AG10803 (cell line): ENCODE data around the gene WDR83.
A peak's percentile ranks its signal among the peaks of the same experiment; 100 is the strongest.

Experiments
- DNase-seq: peaks from one replicate; pipeline ENCODE4 v3.0.0; 2010; ENCODE audit warnings: low read depth
- H3K4me3 ChIP-seq: 2 replicates; pipeline ENCODE4 v1.5.1; 2011; ENCODE audit warnings: mild to moderate bottlenecking, low read length, control low read depth
- TF ChIP-seq, protein P1 (sequence below): conservative IDR thresholded peaks from 2 replicates; pipeline ENCODE4 v1.5.1; 2011; ENCODE audit warnings: mild to moderate bottlenecking, low read length, control low read depth, inconsistent platforms

WDR83 gene

DNA sequence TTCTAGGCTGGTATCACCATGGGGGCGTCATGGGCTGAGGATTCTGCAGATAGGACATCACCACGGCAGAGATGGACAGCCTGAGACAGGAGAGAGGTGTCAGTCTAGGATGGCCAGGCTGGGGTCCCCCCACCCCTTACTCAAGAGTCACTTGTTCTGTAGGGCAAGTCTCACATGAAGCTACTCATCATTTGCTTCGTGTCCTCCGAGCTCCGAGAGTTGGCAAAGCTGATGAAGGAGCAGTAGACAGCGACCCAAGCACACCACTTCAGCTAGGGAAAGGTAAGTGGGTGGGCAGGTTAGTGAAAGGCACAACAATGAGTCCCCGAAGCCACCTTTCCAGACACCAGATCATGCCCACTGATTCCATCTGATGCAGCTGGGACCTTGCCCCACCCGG, 1.7 kb downstream of the WDR83 start:
- H3K4me3 ChIP-seq = peak overlapping the region; percentile 95

DNA sequence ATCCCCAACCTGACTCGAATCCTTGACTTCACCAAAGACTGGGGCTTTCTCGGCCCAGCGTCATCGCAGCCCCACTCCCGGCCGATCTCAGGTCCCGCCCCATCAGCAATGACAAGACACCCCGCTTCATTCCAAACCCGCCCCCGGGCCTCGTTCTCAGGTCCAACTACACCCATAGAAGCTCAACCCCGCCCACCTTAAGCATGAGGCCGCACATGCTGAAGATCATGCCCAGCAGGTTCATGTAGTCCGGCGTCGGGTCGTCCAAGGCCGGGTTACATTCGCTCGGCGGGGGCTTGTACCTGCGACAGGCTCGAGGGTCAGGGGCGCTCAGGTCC, 2.3 kb downstream of the WDR83 start:
- TF ChIP-seq, protein P1, sequence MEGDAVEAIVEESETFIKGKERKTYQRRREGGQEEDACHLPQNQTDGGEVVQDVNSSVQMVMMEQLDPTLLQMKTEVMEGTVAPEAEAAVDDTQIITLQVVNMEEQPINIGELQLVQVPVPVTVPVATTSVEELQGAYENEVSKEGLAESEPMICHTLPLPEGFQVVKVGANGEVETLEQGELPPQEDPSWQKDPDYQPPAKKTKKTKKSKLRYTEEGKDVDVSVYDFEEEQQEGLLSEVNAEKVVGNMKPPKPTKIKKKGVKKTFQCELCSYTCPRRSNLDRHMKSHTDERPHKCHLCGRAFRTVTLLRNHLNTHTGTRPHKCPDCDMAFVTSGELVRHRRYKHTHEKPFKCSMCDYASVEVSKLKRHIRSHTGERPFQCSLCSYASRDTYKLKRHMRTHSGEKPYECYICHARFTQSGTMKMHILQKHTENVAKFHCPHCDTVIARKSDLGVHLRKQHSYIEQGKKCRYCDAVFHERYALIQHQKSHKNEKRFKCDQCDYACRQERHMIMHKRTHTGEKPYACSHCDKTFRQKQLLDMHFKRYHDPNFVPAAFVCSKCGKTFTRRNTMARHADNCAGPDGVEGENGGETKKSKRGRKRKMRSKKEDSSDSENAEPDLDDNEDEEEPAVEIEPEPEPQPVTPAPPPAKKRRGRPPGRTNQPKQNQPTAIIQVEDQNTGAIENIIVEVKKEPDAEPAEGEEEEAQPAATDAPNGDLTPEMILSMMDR = no peak
- DNase-seq = peak; percentile 64
- H3K4me3 ChIP-seq = peak overlapping the region; percentile 95

More for the DNA sequence above, 1.7 kb downstream of the WDR83 start:
- DNase-seq = no peak
- TF ChIP-seq, protein P1 = no peak

DNA sequence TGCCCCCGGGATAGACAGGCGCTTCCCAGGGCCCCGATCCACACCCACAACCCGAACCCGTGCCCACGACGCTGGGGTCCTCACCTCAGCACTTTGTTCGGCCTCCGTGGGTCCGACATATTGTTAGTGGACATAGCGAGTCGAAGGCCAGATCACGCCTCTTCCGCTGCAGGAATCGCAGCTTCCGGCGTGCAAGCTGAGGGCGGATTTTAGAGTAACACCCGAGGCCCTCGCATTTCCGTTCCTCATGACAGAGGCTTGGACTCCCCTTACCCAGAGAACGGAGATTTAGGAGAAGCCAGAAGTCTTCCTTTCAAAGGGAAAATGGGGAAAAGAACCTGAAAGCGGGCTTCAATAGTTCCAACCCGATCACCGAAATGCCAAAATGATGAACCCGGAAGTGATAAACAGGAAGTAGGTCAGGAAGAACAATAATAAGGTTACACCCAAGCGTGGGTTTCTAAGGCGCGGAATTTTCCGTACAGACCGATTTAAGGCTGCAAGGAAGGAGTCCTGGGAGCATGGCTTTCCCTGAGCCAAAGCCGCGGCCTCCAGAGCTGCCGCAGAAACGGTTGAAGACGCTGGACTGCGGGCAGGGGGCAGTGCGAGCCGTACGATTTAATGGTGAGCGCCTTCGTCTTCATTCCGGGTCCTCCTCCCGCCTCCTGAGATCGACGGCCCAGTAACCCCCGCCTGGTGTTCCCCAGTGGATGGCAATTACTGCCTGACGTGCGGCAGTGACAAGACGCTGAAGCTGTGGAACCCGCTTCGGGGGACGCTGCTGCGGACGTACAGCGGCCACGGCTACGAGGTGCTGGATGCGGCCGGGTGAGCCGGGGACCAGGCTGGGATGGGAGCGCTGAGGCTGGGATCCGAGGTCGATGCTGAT, 2.9 kb downstream of the WDR83 start:
- TF ChIP-seq, protein P1 = no peak
- peak overlapping the region; percentile 95 for H3K4me3 ChIP-seq
- DNase-seq = peak; percentile 84

DNA sequence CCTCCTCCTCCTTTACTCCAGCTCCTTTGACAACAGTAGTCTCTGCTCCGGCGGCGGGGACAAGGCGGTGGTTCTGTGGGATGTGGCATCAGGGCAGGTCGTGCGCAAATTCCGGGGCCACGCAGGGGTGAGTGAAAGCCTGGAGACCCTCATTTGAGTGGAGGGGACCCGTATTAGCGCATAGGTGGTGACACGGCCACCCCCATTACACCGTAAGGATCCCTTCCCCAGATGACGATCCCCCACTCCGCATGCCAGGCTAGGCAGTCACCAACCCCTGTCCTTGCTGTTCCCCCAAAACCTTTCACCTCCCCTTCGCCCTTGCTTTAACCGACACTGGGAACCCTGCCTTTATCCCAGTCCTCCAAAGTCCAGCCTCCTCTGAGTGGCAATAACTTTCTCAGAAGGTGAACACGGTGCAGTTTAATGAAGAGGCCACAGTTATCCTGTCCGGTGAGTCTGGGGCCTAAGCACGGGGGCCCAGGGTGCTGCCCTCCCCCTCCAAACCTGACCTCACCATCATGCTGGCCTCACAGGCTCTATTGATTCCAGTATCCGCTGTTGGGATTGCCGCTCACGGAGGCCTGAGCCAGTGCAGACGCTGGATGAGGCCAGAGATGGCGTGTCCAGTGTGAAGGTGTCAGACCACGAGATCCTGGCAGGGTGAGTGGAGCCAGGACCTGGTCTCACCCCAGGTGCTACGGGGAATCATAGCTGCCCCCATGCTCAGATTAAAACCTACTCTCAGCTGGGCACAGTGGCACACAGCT, 3.7 kb downstream of the WDR83 start:
- TF ChIP-seq, protein P1 = no peak
- DNase-seq = no peak
- H3K4me3 ChIP-seq = peak overlapping the region; percentile 95

DNA sequence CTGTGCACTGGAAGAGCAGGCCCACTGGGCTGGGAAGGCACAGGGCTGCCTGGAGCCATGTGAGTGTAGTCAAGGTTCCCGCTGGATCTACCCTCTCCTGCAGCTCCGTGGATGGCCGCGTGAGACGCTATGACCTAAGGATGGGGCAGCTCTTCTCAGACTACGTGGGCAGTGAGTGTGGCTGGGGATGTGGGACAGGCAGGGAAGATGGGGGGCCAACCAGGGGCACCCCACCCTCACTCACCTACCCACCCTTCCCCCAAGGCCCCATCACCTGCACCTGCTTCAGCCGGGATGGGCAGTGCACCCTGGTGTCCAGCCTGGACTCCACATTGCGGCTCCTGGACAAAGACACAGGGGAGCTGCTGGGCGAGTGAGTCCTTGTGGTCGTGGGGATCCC, 6.1 kb downstream of the WDR83 start:
- H3K4me3 ChIP-seq = no peak overlapping the region
- TF ChIP-seq, protein P1 = no peak
- no peak for DNase-seq

DNA sequence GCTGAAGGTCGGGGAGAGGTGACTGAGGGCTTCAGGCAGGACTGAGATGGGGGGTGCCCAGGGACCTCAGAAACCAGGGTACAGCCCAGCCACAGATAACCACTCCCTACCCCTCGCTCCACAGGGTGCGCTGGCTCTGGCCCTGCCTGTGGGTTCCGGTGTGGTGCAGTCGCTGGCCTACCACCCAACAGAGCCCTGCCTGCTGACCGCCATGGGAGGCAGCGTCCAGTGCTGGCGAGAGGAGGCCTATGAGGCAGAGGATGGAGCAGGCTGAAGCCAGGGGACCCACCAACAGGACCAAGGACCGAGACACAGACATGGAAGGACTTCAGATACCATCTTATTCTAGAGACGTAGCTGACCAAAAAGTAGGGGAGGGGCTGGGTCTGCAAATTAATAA, 8.8 kb downstream of the WDR83 start:
- no peak for DNase-seq
- TF ChIP-seq, protein P1 = no peak
- H3K4me3 ChIP-seq = no peak overlapping the region

DNA sequence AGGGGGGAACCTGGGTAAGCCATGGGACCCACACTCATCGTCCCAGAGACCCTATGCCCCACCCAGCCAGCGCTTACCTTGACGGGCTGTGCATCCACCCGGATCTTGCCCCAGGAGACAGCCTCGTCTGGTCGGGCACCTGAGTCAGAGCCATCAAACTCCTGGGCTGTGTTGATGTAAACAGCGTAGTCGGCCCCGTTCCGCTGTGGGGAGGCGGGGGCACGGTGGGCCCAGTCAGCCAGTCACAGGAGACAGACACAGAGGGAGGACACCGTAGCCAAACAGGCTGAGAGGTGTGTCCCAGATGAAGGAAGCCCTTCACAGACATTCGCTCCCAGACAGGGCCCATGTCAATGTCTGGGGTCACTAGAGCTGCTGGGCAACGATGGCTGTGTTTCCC, 9.3 kb downstream of the WDR83 start:
- TF ChIP-seq, protein P1 = no peak
- H3K4me3 ChIP-seq = no peak overlapping the region
- no peak for DNase-seq
